ENCODE measurements around the gene MKI67.

The MKI67 gene

DNA sequence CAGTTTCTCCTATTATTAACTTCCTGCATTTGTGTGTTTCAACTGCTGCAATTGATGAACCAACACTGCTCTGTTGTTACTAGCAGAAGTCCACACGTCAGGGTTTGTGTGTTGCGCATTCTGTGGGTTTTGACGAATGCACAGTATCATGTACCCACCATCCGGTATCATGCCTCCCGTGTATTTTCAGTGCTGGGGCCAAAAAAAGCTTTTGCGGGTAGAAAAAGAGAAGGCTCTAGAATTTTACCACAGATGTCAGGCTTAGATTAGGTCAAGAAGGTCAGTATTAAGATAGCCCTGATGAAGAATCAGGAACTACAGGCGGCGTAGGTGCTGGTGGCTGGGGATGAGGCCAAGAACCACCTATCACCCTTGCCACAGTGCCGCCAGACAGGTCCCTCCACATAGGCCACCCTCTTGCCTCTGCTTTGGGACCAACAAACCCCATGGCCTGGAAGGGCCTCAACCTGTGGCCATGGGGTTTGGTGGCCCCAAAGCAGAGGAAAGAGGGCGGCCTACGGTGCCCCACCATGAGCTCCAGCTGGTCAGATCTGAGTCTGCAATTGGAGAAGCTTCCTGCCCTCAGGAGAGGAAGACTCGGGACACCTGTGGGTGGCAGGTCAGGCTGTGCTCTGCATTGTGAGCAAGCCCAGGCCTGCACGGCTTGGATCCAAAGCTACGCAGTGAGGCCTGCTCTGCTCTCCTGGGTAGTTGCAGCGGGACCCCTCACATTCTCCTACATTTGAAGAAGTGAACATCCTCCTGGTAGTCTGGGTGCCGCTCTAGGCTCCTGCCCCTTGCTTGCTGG lies 71.9 kb downstream of the MKI67 start:
- peak in 3 of 58 donors; percentile 16 to 28 (median 26) for DNase-seq

DNA sequence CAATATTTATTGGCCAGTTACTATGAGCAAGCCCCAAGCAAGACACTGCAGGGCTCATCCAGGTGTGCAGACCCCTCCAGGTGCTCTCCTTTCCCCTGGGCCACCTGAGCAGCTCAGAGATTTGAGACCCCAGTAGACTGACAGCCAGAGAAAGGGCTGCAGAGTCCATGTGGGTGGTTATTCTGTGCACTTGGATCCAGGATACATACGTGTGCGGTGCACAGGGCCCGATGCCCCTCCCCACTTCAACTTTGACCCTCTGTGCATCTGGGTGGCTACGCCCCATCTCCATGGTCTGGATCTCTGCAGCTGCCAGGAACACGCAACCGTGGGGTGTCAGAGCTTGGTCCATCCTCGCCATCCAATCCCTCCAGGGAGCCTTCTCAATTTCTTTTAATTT lies 72.9 kb downstream of the MKI67 start:
- DNase-seq: no peak

DNA sequence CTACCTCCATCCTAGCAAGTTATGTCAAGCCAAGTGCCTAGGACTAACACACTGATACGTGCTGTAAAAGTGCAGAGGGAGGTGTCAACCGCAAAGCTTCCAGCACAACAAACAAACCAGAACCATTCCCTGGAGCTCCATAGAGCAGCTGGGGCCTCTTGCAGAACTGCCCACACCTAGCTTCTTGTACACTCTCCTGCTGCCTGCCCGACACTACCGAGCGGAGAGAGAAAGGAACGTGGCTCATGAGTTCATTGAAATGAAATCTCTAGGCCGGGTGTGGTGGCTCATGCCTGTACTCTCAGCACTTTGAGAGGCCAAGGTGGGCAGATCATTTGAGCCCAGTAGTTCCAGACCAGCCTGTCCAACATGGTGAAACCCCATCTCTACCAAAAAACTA lies 73.5 kb downstream of the MKI67 start:
- no peak for DNase-seq

DNA sequence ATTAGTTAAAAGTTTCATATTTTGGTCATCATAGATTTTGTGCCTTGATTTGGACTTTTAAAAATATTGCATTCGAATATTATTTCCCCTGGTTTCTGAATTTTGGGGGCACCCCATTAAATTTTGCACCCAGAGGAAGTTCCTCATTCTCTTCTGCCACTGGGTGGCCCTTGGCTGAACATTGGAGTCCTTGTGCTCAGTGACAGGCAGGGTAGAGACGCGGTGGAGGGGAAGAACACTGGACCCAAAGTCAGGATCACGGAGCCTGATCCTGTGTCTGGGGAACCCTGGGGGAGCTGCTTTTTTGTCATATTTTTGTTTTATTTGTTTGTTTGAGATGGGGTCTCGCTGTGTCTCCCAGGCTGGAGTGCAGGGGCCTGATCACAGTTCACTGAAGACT lies 74.7 kb downstream of the MKI67 start:
- DNase-seq: no peak

DNA sequence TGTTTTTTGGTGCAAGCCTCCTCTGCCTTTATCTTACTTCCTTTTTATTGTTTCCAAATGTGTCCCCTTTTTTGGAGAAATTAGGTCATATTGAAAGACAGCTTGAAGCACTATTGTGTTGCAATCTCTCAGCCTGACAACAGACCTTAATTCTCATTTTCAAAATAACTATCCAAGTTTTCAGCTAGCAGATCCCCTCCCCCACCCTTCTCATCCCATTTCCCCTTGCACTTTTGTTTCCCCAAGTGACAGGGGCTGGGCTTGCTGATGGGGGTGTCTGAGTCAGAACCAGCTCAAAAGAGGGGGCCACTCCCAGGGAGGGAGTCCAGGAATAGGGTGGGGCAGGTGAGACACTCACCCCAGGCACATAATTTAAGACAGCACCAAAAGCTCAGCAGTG lies 75.3 kb downstream of the MKI67 start:
- DNase-seq: no peak

DNA sequence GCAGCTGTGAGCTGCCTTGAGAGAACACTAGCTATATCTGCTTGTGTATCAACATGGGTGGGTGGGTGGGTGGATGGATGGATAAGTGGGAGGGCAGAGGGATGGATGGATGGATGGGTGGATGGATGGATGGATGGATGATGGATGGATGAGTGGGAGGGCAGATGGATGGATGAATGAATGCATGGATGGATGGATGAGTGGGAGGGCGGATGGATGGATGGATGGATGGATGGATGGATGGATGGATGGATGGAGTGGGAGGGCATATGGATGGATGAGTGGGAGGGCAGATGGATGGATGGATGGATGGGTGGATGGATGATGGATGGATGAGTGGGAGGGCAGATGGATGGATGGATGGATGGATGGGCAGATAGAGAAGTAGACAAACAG lies 76.1 kb downstream of the MKI67 start:
- DNase-seq: no peak

DNA sequence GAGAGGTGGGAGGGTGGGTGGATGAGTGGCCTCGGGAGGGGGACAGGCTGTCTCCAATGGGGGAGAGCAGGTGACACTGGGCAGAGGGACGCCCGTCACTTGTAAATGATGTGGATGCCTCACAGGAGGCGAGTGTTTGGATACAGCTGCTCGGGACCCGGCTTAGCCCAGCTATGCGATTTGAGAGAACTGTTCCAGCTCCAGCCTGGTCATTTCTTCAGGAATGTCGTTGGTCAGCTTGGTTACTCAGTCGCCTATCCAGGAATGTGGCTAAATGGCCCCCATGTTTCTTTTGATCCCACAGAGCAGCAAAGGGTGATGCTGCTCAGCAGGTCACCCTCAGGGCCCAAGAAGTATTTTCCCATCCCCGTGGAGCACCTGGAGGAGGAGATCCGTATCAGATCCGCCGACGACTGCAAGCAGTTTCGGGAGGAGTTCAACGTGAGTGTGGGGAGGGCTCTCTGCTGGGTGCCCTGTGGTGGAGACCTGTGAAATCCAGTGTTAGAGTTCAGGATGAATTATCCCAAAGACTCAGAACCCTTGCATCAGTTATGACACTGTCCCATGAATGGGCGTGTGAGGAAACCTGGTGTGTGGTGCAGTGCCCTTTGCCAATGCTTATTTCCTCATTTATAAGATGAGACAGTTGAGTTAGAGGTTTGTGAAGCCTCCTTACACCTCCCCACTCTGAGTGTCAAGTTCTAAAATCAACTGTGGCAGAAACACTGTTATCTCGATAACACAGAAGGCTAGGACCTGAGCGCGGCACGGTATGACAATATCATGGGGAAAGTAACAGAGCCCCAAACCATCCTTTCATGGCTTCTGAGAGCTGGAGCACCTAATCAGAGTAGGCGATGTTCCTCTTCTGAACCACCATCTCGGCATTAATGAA lies 76.8 kb downstream of the MKI67 start:
- DNase-seq: no peak

DNA sequence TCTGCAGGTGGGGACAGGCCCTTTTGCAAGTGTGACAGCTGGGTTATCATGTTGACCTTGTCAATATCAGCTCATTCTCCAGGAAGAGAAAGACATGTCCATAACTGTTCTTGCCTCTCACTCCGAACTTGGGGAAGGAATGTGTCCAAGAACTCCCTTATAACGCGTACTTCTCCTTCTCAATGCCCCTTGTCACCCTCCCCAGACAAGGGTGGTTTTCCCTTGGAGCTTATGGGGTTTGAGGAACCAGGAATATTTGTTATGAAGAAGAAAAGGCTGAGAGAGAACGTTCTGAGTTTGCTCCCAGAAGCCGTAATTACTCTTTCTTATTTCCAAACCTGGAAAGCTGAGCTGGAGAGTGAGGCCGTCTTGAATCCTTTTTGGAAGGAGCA lies 77.4 kb downstream of the MKI67 start:
- DNase-seq: no peak

DNA sequence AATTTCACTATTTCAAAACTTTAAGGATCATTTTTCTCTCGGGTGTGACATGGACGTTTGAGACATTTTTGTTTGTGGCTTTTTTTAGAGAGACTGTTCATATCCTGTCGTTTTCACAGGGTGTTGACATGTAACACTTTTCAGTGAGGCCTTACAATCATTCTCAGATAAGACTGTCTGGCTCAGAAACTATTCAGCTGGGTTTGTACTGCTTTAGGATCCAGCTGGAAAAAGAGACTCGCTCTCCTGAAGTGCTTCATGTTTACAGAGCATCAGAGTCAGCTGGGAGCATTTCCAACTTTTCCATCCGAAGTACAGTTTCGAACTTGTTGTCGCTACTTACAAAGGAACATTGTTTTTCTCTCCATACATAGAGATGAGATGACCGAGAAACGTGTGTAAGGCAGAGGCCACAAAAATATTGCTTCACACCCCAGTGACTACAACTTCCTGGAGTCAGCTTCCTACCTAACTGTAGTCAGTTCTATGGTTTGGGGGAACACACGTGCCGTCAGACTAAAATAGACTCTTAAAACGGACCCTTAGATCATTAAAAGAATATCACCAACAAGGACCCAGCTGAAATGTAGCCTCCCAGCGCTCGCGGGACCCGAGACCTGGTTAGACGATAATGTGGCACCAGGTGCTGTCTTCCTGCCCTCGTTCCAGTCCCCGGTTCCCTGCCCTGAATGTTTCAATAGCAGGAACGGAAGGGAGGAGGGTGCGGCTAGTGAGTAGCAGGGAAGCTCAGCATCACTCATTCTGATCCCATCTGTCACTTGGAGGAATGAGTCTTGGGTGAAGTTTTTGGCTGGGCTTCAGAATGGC lies 78.0 kb downstream of the MKI67 start:
- DNase-seq: peak in 2 of 58 donors; percentile 7 to 30

DNA sequence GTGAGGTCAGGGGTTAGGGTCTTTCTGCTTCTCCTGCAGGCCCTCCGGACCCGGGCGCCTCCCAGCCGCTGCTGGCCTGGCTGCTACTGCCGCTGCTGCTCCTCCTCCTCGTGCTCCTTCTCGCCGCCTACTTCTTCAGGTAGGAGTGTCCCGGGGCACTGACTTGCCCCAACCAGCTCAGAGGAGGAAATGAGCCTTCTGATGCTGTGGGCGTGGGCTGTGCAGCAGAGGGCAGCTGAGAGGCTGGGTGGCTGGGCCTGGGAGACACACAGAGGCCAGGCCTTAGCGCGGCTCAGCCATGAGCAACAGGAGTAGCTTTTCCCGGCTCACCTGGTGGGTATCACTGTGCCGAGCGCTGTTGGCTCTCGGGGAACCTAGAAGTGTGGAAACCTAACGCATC lies 78.9 kb downstream of the MKI67 start:
- DNase-seq: peak in 15 of 58 donors; percentile 12 to 54 (median 26)

DNA sequence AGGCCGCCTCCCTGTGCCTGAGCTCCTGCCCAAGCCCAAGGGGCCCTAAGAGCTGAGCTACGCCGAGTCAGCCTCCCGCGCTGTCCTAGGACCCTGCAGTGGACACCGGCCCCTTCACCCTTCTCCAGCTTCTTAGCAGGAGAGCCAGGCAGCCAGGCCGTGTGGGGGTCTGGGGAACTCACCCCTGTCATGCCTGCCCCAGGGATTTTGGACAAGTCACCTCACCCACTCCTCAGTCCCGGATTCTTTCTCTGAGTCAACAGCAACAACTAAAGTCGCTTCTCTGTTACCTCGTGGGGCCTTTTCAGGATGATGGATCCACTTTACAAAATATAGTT lies 79.3 kb downstream of the MKI67 start:
- DNase-seq: no peak

Measured in anterior cingulate cortex (tissue), 58 donors.